Measurements from ENCODE around the gene SIX5.
A peak's percentile ranks its signal among the peaks of the same experiment; 100 is the strongest.

SIX5 gene

GRCh38 chr19:45770192-45771101 is 1.4 kb upstream of the SIX5 start:
- Histone ChIP-seq H3F3A (ENCODE audit: low read depth) (no peaks in the 10 kb centered on the region), H3K4me1 (ENCODE audit: insufficient read depth, low read length, poor library complexity, severe bottlenecking) (peaks cover 5% of the 10 kb centered on the region), H4K20me1 (ENCODE audit: insufficient read depth, low read length, poor library complexity, severe bottlenecking) (no peaks in the 10 kb centered on the region), H3K4me2 (ENCODE audit: low read depth, low read length, poor library complexity, severe bottlenecking) (peak overlapping the region; percentile 98), H3K79me2 (ENCODE audit: insufficient read depth, low read length) (peaks cover 9% of the 10 kb centered on the region), H3K9ac (ENCODE audit: low read depth, low read length, poor library complexity, severe bottlenecking) (peak overlapping the region; percentile 79), H3K36me3 (ENCODE audit: insufficient read depth, low read length) (no peaks in the 10 kb centered on the region), H3K9me3 (ENCODE audit: insufficient read depth, low read depth, low read length) (no peaks in the 10 kb centered on the region), H3K4me3 (ENCODE audit: low read length, poor library complexity, severe bottlenecking) (peak overlapping the region; percentile 85), H3K27me3 (ENCODE audit: insufficient read depth, low read length, poor library complexity, severe bottlenecking) (no peaks in the 10 kb centered on the region), H2AFZ (ENCODE audit: low read length) (peak overlapping the region; percentile 71), H3K9me2 (replicated peaks; ENCODE audit: low read depth, low read length) (no peaks in the 10 kb centered on the region)
- TF ChIP-seq EZH2phosphoT487 (IDR thresholded peaks at IDR 0.05; ENCODE audit: borderline replicate concordance) = no peak
- peak; percentile 81 for TF ChIP-seq CTCF (conservative IDR thresholded peaks at IDR 0.05; ENCODE audit: low read length)

- TF ChIP-seq EZH2phosphoT487 (IDR thresholded peaks at IDR 0.05; ENCODE audit: borderline replicate concordance) (no peak), CTCF (conservative IDR thresholded peaks at IDR 0.05; ENCODE audit: low read length) (no peak)
- Histone ChIP-seq H2AFZ (ENCODE audit: low read length) (peak overlapping the region; percentile 71), H3K79me2 (ENCODE audit: insufficient read depth, low read length) (peaks cover 9% of the 10 kb centered on the region), H3F3A (ENCODE audit: low read depth) (no peaks in the 10 kb centered on the region), H3K9me3 (ENCODE audit: insufficient read depth, low read depth, low read length) (no peaks in the 10 kb centered on the region), H3K4me1 (ENCODE audit: insufficient read depth, low read length, poor library complexity, severe bottlenecking) (peaks cover 5% of the 10 kb centered on the region), H3K9me2 (replicated peaks; ENCODE audit: low read depth, low read length) (no peaks in the 10 kb centered on the region), H3K36me3 (ENCODE audit: insufficient read depth, low read length) (no peaks in the 10 kb centered on the region), H4K20me1 (ENCODE audit: insufficient read depth, low read length, poor library complexity, severe bottlenecking) (no peaks in the 10 kb centered on the region), H3K9ac (ENCODE audit: low read depth, low read length, poor library complexity, severe bottlenecking) (peak overlapping the region; percentile 79), H3K27me3 (ENCODE audit: insufficient read depth, low read length, poor library complexity, severe bottlenecking) (no peaks in the 10 kb centered on the region), H3K4me3 (ENCODE audit: low read length, poor library complexity, severe bottlenecking) (peak overlapping the region; percentile 85), H3K4me2 (ENCODE audit: low read depth, low read length, poor library complexity, severe bottlenecking) (peak overlapping the region; percentile 98)
Observed at GRCh38 chr19:45769821-45770191, 754 bp upstream of the SIX5 start.

GRCh38 chr19:45768655-45768983 is 433 bp downstream of the SIX5 start:
- Histone ChIP-seq H3K9me2 (replicated peaks; ENCODE audit: low read depth, low read length) (no peaks in the 10 kb centered on the region), H3K4me1 (ENCODE audit: insufficient read depth, low read length, poor library complexity, severe bottlenecking) (peaks cover 8% of the 10 kb centered on the region), H4K20me1 (ENCODE audit: insufficient read depth, low read length, poor library complexity, severe bottlenecking) (no peaks in the 10 kb centered on the region), H3K9me3 (ENCODE audit: insufficient read depth, low read depth, low read length) (no peaks in the 10 kb centered on the region), H2AFZ (ENCODE audit: low read length) (peak overlapping the region; percentile 79), H3K4me2 (ENCODE audit: low read depth, low read length, poor library complexity, severe bottlenecking) (peak overlapping the region; percentile 75), H3K4me3 (ENCODE audit: low read length, poor library complexity, severe bottlenecking) (peak overlapping the region; percentile 85), H3K79me2 (ENCODE audit: insufficient read depth, low read length) (peaks cover 9% of the 10 kb centered on the region), H3K27me3 (ENCODE audit: insufficient read depth, low read length, poor library complexity, severe bottlenecking) (no peaks in the 10 kb centered on the region), H3F3A (ENCODE audit: low read depth) (no peaks in the 10 kb centered on the region), H3K36me3 (ENCODE audit: insufficient read depth, low read length) (no peaks in the 10 kb centered on the region), H3K9ac (ENCODE audit: low read depth, low read length, poor library complexity, severe bottlenecking) (peak overlapping the region; percentile 89)
- TF ChIP-seq CTCF (conservative IDR thresholded peaks at IDR 0.05; ENCODE audit: low read length) (no peak), EZH2phosphoT487 (IDR thresholded peaks at IDR 0.05; ENCODE audit: borderline replicate concordance) (no peak)

Measured in Loucy (cell line).